GM21423 (cell line): ENCODE measurements around the gene NEK5.

Experiments used
- ATAC-seq: cut with Tn5 transposase; IDR thresholded peaks from one replicate; pipeline ENCODE4 v1.9.1; 2021; ENCODE audit warnings: mild to moderate bottlenecking, moderate library complexity; ENCODE audit not compliant: unreplicated experiment

The NEK5 gene

GRCh38 chr13:52011632-52012511 is 117.0 kb downstream of the NEK5 start, which contains the start of gene ALG11:
TSS of gene ALG11 (plus strand) at chr13:52012398. CDS start at chr13:52012419, 21 bp downstream.
- peak; percentile 100 for ATAC-seq

- no peak for ATAC-seq
Measured at GRCh38 chr13:52010890-52011631, 117.8 kb downstream of the NEK5 start, which contains the start of gene ATP7B. TSS of gene ATP7B (minus strand) at chr13:52011450. CDS start at chr13:52011337, 113 bp downstream.

- no peak for ATAC-seq
Measured at GRCh38 chr13:52009946-52010345, 118.9 kb downstream of the NEK5 start.

GRCh38 chr13:52006523-52007245 is 122.2 kb downstream of the NEK5 start:
- no peak for ATAC-seq

- ATAC-seq: no peak
Measured at GRCh38 chr13:52005841-52006522, 122.9 kb downstream of the NEK5 start.

- ATAC-seq: no peak
Measured at GRCh38 chr13:52004511-52005170, 124.2 kb downstream of the NEK5 start.

GRCh38 chr13:52003541-52003940 is 125.3 kb downstream of the NEK5 start:
- no peak for ATAC-seq

- ATAC-seq: no peak
Measured at GRCh38 chr13:52002361-52002760, 126.5 kb downstream of the NEK5 start.

GRCh38 chr13:52001120-52001731 is 127.6 kb downstream of the NEK5 start:
- no peak for ATAC-seq

- ATAC-seq: no peak
Measured at GRCh38 chr13:51999921-52000320, 129.0 kb downstream of the NEK5 start.

GRCh38 chr13:51999510-51999911 is 129.4 kb downstream of the NEK5 start:
- ATAC-seq: no peak

- ATAC-seq: no peak
Measured at GRCh38 chr13:51998723-51999509, 130.0 kb downstream of the NEK5 start.

GRCh38 chr13:51997641-51998330 is 131.1 kb downstream of the NEK5 start:
- no peak for ATAC-seq

- no peak for ATAC-seq
Measured at GRCh38 chr13:51997186-51997585, 131.7 kb downstream of the NEK5 start.

GRCh38 chr13:51996641-51997040 is 132.2 kb downstream of the NEK5 start:
- ATAC-seq: no peak

- no peak for ATAC-seq
Measured at GRCh38 chr13:51995677-51996551, 133.0 kb downstream of the NEK5 start.

- ATAC-seq: no peak
Measured at GRCh38 chr13:51993713-51994112, 135.2 kb downstream of the NEK5 start.
